ENCODE measurements around the gene RGL4. TPM values are rescaled to one million over a fixed set of nuclear protein-coding genes. Genes with fewer than 3 reads are reported as not detected.

The RGL4 gene
- total RNA-seq, 3 donors from 2014 or later: 2.0 TPM; not detected in 2

DNA sequence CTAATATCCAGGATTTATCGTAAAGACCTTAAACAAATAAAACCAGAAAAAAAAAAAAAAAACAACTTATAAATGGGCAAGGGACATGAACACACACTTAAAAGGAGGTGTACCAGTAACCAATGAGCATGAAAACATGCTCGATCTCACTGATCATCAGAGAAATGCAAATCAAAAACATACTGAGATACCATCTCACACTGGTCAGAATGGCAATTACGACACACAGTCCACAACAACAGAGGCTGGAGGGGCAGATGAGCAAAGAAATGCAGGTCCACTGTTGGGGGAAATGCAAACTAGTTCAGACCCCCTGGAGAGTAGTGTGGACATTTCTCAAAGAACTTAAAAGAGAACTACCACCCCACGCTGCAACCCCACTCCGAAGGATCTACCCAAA lies 13.2 kb downstream of the RGL4 start:
- Histone ChIP-seq H3K27ac (no peak overlapping the region), H3K36me3 (no peaks in the 10 kb centered on the region), H3K4me1 (no peaks in the 10 kb centered on the region), H3K4me3 (no peak overlapping the region), H3K9me3 (no peaks in the 10 kb centered on the region), H3K27me3 (no peaks in the 10 kb centered on the region)
- no peak for TF ChIP-seq POLR2A (IDR thresholded peaks at IDR 0.05)
- TF ChIP-seq POLR2AphosphoS5 (IDR thresholded peaks at IDR 0.05): no peak
- TF ChIP-seq, protein P1, sequence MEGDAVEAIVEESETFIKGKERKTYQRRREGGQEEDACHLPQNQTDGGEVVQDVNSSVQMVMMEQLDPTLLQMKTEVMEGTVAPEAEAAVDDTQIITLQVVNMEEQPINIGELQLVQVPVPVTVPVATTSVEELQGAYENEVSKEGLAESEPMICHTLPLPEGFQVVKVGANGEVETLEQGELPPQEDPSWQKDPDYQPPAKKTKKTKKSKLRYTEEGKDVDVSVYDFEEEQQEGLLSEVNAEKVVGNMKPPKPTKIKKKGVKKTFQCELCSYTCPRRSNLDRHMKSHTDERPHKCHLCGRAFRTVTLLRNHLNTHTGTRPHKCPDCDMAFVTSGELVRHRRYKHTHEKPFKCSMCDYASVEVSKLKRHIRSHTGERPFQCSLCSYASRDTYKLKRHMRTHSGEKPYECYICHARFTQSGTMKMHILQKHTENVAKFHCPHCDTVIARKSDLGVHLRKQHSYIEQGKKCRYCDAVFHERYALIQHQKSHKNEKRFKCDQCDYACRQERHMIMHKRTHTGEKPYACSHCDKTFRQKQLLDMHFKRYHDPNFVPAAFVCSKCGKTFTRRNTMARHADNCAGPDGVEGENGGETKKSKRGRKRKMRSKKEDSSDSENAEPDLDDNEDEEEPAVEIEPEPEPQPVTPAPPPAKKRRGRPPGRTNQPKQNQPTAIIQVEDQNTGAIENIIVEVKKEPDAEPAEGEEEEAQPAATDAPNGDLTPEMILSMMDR (IDR thresholded peaks at IDR 0.05): no peak
- DNase-seq (ENCODE audit: low spot score in 2 of 2): no peak
- intact Hi-C loops (cut with DNase I; ENCODE audit: low total_unique reads): no loop called here

DNA sequence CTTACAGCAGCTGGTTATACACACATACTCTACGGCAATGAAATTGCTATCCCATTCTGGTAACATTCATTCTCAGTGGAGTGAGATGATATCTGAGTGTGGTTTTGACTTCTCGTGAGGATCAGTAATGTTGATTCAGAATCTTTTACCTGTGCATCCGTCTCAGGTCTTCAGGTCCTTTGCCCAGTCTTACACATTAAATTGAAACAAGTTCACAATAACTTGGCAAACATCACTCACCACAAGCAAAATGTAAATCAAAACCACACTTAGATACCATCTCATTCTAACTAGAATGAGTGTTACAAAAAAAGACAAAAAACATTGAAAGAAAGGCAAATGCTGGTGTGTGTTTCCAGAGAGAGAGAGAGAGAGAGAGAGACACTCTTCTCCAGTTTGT lies 14.0 kb downstream of the RGL4 start:
- Histone ChIP-seq H3K9me3 (no peaks in the 10 kb centered on the region), H3K27me3 (no peaks in the 10 kb centered on the region), H3K27ac (no peak overlapping the region), H3K4me3 (no peak overlapping the region), H3K36me3 (no peaks in the 10 kb centered on the region), H3K4me1 (no peaks in the 10 kb centered on the region)
- no peak for DNase-seq (ENCODE audit: low spot score in 2 of 2)
- TF ChIP-seq POLR2AphosphoS5 (IDR thresholded peaks at IDR 0.05): no peak
- TF ChIP-seq, protein P1 (IDR thresholded peaks at IDR 0.05): no peak
- no peak for TF ChIP-seq POLR2A (IDR thresholded peaks at IDR 0.05)
- intact Hi-C loops (cut with DNase I; ENCODE audit: low total_unique reads): no loop called here

DNA sequence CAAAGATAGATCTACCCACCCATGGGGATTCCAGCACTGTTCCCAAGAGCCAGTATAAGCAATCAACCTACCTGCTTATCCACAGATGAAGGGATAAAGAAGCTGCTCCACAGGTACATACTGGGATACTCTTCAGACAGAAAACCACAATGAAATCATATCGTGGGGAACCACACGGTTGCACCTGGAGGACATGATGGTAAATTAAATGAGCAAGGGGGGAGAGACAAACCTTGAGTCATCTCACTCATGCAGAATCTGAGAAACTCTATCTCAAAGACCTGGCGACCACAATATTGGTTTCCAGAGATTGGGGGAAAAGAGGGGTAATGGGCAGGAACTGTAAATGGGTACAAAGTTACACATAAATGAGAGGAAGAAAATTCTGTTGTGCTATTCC lies 14.5 kb downstream of the RGL4 start:
- intact Hi-C loops (cut with DNase I; ENCODE audit: low total_unique reads): no loop called here
- DNase-seq (ENCODE audit: low spot score in 2 of 2): no peak
- Histone ChIP-seq H3K36me3 (no peaks in the 10 kb centered on the region), H3K4me3 (no peak overlapping the region), H3K4me1 (no peaks in the 10 kb centered on the region), H3K9me3 (no peaks in the 10 kb centered on the region), H3K27me3 (no peaks in the 10 kb centered on the region), H3K27ac (no peak overlapping the region)
- no peak for TF ChIP-seq POLR2AphosphoS5 (IDR thresholded peaks at IDR 0.05)
- TF ChIP-seq, protein P1 (IDR thresholded peaks at IDR 0.05): no peak
- TF ChIP-seq POLR2A (IDR thresholded peaks at IDR 0.05): no peak

DNA sequence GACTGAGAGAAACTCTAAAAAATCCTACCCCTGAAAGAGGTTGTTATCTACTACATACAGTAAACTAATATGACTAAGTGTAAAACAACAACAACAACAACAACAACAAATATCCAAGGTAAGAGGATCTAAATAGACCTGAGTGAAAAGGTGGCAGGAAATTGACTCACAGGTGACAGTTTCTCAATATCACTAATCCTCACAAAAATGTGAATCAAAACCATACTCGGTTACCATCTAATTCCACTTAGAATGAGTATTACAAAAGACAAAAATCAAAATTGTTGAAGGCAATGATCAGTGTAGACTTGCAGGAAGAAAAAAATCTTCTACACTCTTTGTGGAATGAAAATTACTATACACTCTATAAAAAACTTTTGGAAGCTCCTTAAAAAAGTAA lies 17.5 kb downstream of the RGL4 start:
- no peaks in the 10 kb centered on the region for H3K9me3 ChIP-seq
- no peak overlapping the region for H3K27ac ChIP-seq
- TF ChIP-seq POLR2AphosphoS5 (IDR thresholded peaks at IDR 0.05) (no peak), POLR2A (IDR thresholded peaks at IDR 0.05) (no peak)
- TF ChIP-seq, protein P1 (IDR thresholded peaks at IDR 0.05): no peak
- intact Hi-C loops (cut with DNase I; ENCODE audit: low total_unique reads): no loop called here
- H3K36me3 ChIP-seq: no peaks in the 10 kb centered on the region
- H3K27me3 ChIP-seq: no peaks in the 10 kb centered on the region
- H3K4me1 ChIP-seq: no peaks in the 10 kb centered on the region
- no peak for DNase-seq (ENCODE audit: low spot score in 2 of 2)
- H3K4me3 ChIP-seq: no peak overlapping the region

DNA sequence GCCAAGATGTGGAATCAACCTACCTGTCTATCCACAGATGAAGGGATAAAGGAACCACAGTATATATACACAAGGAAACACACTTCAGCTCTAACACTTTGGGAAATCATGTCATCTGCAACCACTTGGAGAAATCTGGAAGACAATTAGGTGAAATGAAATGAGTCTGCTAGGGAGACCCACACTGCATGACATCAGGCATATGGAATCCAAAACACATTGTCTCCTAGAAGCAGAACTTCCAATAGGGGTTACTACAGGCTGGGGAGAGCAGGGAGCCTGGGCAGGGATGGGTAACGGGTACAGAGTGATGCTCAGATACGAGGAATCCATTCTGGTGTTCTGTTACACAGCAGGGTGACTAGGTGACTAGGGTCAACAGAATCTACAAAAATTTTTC lies 18.3 kb downstream of the RGL4 start:
- Histone ChIP-seq H3K9me3 (no peaks in the 10 kb centered on the region), H3K27ac (no peak overlapping the region), H3K36me3 (no peaks in the 10 kb centered on the region), H3K4me3 (no peak overlapping the region), H3K4me1 (no peaks in the 10 kb centered on the region), H3K27me3 (no peaks in the 10 kb centered on the region)
- TF ChIP-seq, protein P1 (IDR thresholded peaks at IDR 0.05): no peak
- TF ChIP-seq POLR2AphosphoS5 (IDR thresholded peaks at IDR 0.05): no peak
- TF ChIP-seq POLR2A (IDR thresholded peaks at IDR 0.05): no peak
- intact Hi-C loops (cut with DNase I; ENCODE audit: low total_unique reads): no loop called here
- DNase-seq (ENCODE audit: low spot score in 2 of 2): no peak
